Astrocyte of the spinal cord (primary cell): ENCODE data around the gene FBLN2.

Experiments used
- DNase-seq: peaks from one replicate; pipeline ENCODE4 v3.0.0; 2011; ENCODE audit warnings: low read depth, low spot score
- H3K4me3 ChIP-seq: 2 replicates; pipeline ENCODE4 v1.5.1; 2011; ENCODE audit warnings: low read depth, mild to moderate bottlenecking, low read length, moderate library complexity
- CTCF ChIP-seq: IDR thresholded peaks from 2 replicates; pipeline ENCODE4 v1.5.1; 2012; ENCODE audit warnings: low read depth, mild to moderate bottlenecking, low read length, inconsistent platforms
- in situ Hi-C: cut with HindIII; loops from 2 replicates; pipeline ENCODE4 v1.10.0; 2017; ENCODE audit warnings: low sequenced_read_pairs

Gene FBLN2

GRCh38 chr3:13610006-13610570, 61.2 kb downstream of the FBLN2 start:
- in situ Hi-C loops, result no loop called here
- H3K4me3 ChIP-seq, result no peak overlapping the region
- no peak for DNase-seq

GRCh38 chr3:13611221-13611620, 62.3 kb downstream of the FBLN2 start:
- in situ Hi-C loops, result no loop called here
- DNase-seq, result no peak
- TF ChIP-seq CTCF, result no peak
- no peak overlapping the region for H3K4me3 ChIP-seq

More at GRCh38 chr3:13610006-13610570, 61.2 kb downstream of the FBLN2 start:
- no peak for TF ChIP-seq CTCF

- TF ChIP-seq CTCF, result no peak
- H3K4me3 ChIP-seq, result no peak overlapping the region
- in situ Hi-C loops, result no loop called here
- DNase-seq, result peak; percentile 25
Observed at GRCh38 chr3:13612829-13613228, 63.9 kb downstream of the FBLN2 start.

- no peak overlapping the region for H3K4me3 ChIP-seq
- in situ Hi-C loops, result no loop called here
- no peak for TF ChIP-seq CTCF
- no peak for DNase-seq
Observed at GRCh38 chr3:13613343-13614190, 64.6 kb downstream of the FBLN2 start.

- TF ChIP-seq CTCF, result no peak
- no peak overlapping the region for H3K4me3 ChIP-seq
- DNase-seq, result no peak
- in situ Hi-C loops, result no loop called here
Observed at GRCh38 chr3:13614607-13615006, 65.7 kb downstream of the FBLN2 start.

GRCh38 chr3:13615019-13615528, 66.1 kb downstream of the FBLN2 start:
- in situ Hi-C loops, result no loop called here
- no peak for DNase-seq
- no peak for TF ChIP-seq CTCF
- no peak overlapping the region for H3K4me3 ChIP-seq
